HG03280 (cell line): ENCODE data around the gene DEFB128.
"Not testable (repeated sequence)": the region's sequence is repeated elsewhere in the genome, so short reads cannot be mapped to it uniquely, and the experiment has no call there.

Source experiments
- ATAC-seq: cut with Tn5 transposase; IDR thresholded peaks from one replicate; pipeline ENCODE4 v1.9.1; 2021; ENCODE audit warnings: mild to moderate bottlenecking, moderate library complexity; ENCODE audit not compliant: unreplicated experiment

DEFB128 gene

DNA sequence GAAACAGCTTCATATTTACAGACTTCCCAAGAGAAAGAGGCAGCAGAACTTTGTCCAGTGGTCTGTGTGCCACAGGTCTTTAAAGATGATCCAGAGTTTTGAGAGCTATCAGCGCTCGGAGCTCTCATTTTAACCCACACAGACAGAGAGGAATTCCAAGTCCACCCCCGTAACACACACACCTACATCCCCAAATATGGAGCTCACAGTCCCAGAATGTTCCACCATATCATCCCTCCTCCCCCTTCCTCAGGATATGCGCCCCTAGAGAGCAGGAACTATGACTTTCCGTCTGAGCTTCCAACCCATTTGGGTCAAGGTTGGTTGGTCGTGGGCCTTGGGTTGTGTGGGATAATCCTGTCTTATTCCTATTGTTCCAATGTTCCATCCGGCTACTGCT is at the start of gene DEFB128:
Gene DEFB128, minus strand, starts transcription at position 101 of the 400 bp plus-strand sequence. Its CDS starts 88 bp downstream, at position 13.
- ATAC-seq = no peak

DNA sequence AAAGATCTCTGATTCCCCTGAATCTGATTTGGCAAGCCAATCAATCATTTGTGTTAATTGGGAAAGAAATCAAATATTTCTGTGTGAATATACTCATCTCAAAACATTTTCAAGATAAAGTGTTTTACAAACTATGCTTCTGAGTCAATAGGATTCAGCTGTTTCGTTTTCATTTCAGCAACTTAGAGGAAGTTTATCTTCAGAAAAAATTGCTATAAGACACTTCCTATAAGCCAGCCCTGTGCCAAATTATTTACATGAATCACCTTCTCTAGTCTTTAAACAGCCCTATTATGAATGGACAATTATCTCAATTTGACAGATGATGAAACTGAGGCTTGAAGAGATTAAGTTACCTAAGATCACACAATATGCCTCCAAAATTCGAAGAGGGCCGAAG is 48.4 kb upstream of the DEFB128 start:
- no peak for ATAC-seq

DNA sequence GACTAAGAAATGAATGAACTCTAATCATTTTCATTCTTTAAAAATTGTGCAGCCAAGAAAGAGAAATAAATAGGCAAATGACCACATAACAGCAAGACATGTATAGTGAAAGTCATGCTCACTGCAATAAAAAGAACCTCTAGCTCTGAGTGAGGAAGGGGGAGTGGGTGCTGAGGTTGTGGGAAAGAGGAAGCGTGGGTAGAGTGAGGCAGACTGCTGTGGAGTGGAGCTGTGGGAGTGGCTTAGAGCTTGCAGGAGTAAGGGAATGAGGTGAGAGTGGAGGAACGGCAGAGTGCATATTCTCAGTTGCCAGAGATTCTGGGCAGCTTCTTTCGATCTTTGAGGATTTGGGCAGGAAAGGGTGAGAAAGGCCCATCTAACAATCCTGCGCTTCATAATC is 48.0 kb upstream of the DEFB128 start:
- no peak for ATAC-seq

DNA sequence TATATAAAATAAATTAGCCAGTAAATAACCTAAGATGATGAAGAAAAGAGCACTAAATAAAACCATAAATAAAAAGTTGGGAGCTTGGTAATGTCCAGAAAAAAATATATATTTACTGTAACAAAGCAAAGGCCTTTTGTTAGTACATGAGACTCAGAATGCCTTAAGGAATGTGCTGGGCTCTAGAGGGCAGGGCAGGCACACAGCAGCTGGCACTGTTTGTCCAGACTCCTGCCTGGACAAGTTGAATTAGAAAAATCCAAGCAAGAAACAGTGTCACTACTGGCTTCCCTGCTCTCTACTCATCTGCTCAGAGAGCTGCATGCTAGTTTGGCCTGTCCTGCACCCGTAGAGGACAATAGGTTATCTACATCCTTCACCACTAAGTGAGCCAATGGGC is 46.4 kb upstream of the DEFB128 start:
- ATAC-seq = no peak

DNA sequence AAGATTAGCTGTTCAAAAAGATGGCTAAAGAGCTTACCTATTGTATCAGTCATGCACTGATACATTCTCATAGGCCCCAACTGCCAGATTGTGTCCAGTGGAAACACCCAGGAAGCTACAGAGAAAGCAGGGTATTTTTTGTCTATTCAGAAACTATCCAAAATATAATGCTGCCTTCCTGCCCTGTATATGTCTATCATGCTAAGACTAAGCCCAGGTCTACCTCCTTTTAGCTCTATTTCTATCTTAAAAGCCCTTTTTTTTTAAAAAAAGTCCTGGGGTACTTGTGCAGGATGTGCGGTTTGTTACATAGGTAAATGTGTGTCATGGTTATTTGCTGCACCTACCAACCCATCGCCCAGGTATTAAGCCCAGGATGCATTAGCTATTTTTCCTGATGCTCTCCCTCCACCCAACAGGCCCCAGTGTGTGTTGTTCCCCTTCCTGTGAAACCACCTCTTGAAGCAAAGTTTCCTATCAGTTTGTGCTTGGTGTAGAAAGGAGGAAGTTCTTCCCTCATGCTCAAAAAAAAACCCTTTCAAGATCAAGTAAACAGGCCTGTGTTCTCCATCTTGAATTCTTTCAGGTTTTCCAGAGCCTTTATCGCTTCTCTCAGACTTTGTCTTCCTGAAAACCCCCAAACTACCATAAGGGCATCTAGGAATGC is 38.1 kb upstream of the DEFB128 start:
- ATAC-seq = no peak

DNA sequence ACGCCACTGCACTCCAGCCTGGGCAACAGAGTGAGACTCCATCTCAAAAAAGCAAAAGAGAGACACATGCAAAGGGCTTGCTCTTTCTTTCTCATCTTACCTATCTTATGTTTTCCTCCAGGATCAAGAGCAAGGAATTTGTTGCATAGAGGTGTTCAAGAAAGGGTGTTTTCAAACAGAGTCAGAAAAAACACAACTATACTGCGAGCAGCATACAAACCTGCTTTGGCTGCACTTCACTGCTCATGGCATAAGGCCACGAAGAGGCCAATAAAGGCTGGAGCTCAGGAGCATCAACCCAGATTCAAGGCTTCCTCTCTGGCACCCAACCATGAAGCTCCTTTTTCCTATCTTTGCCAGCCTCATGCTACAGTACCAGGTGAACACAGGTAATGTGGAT is 37.4 kb upstream of the DEFB128 start, which contains the start of gene DEFB129:
Gene DEFB129, plus strand, starts transcription at position 301 of the 400 bp plus-strand sequence. Its CDS starts 31 bp downstream, at position 332.
- ATAC-seq = no peak

DNA sequence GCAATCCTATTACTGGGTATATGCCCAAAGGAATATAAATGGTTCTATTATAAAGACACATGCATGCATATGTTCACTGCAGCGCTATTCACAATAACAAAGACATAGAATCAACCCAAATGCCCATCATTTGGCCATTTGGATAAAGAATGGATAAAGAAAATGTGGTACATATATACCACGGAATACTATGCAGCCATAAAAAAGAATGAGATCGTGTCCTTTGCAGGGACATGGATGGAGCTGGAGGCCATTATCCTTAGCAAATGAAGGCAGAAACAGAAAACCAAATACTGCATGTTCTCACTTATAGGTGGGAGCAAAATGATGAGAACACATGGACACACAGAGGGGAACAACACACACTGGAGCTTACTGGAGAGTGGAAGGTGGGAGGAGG is 36.4 kb upstream of the DEFB128 start:
- not testable (repeated sequence) for ATAC-seq

DNA sequence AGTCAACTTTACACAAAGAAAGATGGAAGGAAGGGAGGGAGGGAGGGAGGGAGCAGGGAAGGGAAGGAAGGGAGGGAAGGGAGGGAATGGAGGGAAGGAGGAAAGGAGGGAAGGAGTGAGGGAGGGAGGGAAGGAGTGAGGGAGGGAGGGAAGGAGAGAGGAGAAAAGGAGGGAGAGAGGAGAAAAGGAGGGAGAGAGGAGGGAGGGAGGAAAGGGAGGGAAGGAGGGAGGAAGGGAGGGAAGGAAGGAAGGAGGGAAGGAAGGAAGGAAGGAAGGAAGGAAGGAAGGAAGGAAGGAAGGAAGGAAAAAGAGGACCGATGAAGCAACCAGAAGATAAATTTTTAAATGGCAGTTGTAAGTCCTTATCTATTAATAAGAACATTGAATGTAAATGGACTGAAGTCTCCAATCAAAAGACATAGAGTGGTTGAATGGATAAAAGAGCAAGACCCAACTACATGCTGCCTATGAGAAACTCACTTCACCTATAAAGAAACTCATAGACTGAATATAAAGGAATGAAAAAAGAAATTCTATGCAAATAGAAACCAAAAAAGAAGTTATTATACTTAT is 31.8 kb upstream of the DEFB128 start:
- ATAC-seq = no peak

DNA sequence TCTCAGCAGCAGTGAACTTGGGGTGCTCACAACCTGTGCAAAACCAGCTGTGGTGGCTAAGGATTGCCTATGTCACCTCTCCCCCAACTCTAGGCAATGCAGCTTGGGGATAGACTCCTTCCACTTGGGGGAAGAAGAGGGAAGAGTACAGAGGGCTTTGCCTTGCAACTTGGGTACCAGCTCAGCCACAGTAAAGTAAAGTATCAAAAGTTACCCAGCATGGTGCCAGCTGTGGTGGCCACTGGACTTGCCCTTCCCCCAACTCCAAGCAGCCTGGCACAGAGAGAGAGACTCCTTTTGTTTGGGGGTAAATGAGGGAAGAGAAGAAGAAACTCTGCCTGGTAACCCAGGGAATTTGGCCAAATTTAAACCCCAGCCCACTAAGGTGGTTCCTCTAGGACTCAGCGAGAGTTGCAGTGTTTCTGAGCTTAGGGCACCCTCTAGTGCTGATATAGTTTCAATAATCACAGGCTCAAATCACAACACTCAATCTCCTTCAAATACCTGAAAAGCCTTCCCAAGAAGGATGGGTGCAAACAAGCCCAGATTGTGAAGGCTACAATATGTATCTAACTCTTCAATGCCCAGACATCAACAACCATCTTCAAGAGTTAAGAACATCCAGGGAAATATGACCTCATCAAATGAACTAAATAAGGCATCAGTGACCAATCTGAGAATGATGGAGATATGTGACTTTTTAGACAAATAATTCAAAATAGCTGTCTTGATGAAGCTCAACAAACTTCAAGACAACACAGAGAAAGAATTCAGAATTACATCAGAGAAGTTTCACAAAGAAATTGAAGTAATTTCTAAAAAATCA is 30.0 kb upstream of the DEFB128 start:
- no peak for ATAC-seq

DNA sequence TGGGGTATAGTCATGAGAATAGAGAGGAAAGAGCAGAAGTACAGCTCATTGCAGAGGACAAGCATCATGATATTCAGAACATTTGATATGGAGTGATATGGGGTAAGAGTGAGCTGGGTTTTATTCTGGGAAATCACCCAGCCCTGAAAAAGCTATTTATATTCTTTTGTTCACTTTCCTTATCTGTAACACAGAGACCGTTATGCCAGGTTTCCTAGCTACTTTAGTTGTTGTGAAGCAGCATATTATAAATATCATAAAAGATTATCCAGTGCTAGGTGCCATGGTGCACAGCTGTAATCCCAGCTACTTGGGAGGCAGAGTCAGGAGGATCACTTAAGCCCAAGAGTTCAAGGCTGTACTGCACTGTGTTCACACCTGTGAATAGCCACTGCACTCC is 27.8 kb upstream of the DEFB128 start:
- ATAC-seq = no peak

DNA sequence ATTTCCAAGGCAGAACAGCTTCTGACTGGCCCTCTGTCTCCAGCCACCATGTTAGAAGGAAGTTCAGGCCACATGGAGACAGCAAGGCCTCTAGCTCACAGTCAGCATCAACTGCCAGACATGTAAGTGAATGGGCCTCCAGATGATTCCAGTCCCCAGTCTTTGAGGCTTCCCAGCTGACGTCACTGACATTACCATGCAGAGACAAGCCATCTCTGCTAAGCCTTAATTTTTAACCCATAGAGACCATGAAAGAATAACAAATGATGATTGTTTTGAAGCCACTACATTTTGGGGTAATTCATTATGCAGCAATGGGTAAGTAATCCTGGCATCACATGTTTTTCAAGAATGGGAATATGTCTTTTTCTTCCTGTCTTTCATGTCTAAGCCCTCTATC is 26.3 kb upstream of the DEFB128 start:
- no peak for ATAC-seq

DNA sequence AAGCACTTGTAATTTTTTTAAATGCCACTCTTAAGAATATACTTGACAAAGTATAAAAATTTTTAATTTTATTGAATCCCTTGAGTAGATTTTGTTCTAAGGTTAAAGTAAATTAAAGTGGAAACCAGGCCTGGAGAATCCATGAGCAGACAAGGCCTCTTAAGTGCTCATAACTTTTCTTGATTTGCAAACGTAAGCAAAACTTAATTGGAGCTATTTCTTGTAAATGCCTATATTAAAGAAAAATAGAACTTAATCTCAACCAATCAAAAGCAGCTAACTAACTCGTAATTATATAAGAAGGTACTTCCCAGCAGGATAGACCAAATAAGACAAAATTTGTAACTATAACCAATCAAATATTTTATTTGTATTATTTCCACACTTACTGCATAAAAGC is 24.9 kb upstream of the DEFB128 start:
- no peak for ATAC-seq

DNA sequence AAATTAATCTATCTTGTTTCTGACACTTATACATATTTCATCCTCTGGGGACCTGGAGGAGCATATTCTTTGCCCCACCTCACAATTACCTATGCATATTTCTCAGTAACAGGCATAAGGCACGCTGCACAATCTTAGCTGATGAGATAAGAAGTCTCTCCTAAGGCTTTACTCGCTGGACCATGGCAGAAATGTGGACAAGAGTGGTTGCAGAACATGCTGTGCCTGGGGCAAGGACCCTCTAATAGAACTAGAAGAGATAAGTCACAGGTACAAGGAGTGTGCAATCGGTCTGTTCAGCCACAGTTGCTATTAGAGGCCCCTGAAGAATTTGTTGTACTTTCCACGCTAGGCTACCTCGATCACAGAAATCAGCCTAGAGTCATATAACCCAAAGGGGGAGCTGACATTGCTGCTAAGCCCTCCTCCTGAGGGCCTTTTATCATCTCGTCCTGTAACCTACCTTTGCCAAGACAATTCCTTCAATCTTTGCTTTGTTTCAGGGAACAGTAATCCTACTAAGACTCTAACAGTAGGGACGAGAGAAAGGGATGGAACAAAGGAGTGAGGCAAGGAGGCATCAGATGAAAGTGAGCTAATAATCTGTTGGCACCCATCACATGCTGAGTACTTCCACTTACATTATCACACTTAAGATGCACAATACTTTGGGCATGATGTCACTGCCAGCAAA is 21.4 kb upstream of the DEFB128 start:
- no peak for ATAC-seq

DNA sequence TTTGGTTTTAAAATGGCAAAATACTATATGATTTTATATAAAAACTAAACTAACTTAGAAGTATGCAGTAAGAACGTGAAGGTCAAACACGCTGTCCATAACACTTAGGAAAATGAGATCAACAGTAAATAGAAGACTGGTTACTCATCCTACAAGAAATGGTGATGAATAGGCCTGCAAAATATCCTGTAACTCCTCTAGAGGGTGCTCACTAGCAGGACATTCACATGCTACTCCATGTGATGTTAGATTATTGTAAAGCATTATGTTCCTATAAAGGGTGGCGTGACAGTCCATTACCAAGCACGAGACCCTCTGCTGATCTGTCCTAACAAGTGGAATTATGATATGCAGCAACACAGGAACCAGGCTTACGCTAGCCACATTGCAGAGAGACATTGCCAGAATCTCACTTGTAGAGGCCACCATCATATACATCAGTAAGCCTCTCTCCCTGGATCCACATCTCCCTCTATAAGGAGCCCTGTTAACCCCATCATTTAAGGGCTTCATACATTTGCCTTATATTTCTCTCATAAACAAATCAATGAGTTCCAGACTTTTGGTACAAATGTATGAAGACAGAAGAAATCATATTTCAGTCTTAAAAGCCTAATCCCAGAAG is 19.5 kb upstream of the DEFB128 start:
- ATAC-seq = no peak

DNA sequence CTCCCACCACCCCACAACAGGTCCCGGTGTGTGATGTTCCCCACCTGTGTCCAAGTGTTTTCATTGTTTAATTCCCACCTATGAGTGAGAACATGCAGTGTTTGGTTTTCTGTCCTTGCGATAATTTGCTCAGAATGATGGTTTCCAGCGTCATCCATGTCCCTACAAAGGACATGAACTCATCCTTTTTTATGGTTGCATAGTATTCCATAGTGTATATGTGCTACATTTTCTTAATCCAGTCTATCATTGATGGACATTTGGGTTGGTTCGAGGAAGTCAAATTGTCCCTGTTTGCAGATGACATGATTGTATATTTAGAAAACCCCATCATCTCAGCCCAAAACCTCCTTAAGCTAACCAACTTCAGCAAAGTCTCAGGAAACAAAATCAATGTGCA is 14.1 kb upstream of the DEFB128 start:
- not testable (repeated sequence) for ATAC-seq

DNA sequence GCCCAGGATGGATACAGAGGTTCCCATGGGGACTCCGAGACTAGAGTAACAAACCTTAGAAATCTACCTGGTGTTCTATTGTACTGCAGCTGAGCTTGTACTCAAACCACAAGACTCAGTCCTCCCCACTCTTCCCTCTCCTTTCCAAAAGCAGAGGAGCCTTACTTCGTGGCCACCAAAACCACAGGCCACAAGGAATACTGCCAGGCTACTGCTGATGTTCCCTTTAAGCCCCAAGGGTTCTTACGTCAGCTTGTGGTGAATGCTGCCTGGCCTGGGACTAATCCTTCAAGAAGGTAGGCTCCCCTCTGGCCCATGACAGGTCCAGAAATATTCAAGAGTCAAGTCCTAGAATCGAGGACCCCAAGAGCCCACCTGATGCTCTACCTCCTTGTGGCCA is 10.5 kb upstream of the DEFB128 start:
- no peak for ATAC-seq

DNA sequence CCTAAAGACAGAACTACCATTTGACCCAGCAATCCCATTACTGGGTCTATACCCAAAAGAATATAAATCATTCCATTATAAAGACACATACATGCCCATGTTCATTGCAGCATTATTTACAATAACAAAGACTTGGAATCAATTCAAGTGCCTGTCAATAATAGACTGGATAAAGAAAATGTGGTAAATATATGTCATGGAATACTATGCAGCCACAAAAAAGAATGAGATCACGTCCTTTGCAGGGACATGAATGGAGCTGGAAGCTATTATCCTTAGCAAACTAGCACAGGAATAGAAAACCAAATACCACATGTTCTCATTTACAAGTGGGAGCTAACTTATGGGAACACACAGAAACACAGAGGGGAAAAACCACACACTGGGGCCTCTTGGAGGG is 8.7 kb upstream of the DEFB128 start:
- ATAC-seq = no peak

DNA sequence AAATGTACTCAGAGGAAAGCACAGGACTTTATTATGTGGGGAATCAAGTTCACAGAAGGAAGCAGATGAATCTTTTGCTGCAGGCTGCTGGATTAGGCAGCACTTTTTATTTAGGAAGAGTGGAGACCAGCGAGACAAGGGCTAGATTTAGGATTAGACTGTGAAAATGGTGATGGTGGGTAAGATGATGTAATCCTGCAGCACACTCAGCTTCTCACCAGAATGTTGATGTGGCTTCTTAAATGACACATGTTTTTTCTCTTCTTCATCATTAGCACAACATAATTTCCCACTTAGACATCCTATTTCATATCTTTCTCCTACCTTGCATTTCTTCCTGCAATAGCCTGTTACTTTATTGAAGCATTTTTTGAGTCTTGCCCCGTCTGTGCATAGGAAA is 1.8 kb downstream of the DEFB128 start:
- no peak for ATAC-seq

DNA sequence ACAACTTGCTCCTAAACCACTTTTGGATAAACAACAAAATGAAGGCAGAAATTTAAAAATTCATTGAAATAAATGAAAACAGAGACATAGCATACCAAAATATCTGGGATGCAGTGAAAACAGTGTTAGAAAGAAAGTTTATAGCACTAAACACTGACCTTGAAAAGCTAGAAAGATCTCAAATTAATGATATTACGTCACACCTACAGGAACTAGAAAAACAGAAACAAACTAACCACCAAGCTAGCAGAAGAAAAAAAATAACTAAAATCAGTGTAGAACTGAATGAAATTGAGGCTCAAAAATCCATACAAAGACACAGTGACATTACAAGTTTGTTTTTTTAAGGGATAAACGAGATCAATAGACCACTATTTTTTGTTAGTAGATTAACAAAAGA is 5.2 kb downstream of the DEFB128 start:
- ATAC-seq = no peak

DNA sequence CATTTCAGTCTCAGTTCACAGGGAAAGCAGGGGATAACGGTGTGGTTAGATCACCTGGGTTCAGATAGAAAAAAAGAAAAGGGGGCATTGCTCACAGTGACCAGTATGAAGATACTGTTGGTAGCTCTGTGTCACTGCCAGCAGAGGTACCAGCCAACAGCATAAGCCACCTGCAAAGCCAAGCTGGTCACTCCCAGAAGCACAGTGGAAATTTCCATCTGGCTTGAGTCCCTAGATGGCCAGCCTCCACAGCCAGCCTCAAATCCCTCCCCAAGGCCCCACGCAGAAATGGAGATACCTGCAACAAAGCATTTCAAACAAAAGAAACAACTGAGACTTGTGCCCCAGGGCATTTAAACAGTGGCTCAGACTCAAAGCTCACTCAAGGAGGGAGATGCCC is 20.6 kb downstream of the DEFB128 start:
- ATAC-seq = no peak

DNA sequence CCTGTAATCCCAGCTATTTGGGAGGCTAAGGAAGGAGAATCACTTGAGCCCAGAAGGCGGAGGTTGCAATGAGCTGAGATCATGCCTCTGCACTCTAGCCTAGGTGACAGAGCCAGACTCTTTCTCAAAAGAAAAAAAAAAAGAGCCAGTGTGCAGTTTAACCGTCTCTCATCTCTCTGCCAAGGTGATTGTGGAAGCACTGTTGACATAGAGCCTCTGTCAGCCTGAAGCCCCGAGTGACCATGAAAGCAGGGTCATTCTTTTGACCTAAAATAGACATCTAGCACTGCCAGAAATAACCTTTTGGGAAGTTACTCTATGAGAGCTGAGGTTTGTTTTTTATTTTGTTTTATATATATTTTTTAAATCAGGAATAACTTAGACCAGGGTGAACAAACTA is 24.9 kb downstream of the DEFB128 start:
- ATAC-seq = no peak
